GM19452 (cell line): ENCODE results near the gene UBTD2.

ENCODE experiments used
- ATAC-seq: cut with Tn5 transposase; IDR thresholded peaks from one replicate; pipeline ENCODE4 v1.9.1; 2021; ENCODE audit not compliant: unreplicated experiment

UBTD2 gene

DNA sequence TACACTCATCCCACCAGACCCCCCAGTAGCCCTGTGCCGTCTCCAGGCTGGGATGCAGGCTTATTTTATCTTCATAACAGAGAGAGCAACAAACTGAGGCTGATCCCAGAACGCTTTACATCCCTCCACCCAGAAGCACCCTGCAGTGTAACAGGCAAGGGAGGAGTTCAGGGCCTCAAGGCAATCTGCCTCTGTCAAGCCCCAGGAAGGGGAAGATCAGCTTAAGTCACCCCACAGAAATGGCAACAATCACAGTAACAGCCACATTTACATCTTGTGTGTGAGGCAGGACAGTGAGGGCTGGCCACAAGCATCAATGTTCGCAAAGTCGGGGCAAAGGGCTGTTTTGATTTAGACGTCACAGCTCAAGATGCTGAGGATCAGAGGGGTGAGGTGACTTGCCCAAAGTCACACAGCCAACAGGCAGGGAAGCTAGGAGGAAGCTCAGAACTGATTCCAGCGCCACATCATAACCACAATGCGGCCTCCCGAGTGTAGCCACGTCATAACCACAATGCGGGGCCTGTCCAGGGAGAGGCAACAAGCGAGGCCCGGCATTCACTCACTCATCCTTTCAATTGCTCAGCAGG lies 109.9 kb downstream of the UBTD2 start:
- ATAC-seq: no peak

DNA sequence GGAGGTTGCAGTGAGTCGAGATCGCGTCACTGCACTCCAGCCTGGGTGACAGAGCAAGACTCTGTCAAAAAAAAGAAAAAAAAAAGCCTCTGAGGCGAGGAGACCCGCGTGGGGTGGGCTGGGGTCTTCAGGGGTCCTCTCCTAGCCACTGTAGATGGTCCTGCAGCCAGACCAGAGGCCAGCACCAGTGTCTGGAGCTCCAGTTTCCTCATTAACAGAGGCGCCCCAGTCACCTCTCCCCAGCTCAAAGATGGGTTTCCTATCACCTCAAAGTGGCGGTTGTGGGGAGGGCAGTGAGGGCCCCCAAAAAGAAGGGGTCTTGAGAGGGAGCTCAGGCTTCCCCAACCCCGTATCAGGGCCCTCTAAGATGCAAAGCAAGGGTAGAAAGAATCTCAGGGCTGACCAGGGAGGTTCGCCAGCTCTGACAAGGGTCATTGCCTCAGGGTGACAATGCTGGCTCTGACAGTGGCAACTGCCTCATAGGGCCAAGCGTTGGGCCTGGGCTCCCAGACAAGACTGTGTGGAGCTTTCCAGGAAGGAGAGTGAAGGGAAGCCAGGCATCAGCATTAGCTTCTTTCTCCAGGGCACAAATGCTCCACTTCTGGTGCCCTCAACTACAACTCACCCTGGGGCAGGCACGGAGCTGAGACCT lies 110.5 kb downstream of the UBTD2 start:
- no peak for ATAC-seq

DNA sequence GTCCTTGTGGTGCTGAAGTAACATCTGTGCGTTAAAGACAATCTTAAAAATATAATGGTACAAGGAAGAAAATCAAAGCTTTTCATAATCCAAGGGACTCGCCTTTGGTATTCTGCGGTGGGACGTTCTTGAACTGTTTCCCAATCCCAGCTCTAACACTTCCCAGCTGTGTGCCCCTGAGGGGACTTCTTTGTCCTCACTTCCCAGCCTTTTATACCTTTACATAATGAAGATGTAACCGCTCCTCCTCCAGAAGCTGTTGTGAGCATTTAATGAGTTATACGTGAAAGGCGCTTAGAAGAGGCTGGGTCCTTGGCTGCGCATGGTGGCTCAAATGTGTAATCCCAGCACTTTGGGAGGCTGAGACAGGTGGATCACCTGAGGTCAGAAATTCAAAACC lies 112.4 kb downstream of the UBTD2 start:
- ATAC-seq: no peak

DNA sequence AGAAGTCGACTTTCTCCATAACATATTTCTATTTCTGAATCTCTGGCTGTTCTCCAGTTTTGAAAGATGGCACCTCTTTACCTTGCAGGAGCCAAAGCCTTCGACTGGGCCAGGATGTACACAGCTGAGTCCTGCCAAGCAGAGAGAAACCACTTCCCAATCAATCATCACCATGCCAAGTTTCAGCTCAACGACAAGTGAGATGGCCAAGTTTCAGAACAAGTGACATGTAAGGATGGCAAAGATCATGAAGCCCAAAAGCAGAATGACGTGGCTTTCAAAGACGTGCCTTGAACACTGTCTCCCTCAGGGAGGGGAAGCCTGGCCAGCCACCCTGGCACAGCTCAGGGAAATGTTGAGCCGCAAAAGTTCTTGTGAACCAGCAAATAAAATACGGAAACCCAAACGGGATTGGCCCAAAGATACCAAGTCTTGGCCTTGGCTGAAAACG lies 113.3 kb downstream of the UBTD2 start:
- no peak for ATAC-seq

DNA sequence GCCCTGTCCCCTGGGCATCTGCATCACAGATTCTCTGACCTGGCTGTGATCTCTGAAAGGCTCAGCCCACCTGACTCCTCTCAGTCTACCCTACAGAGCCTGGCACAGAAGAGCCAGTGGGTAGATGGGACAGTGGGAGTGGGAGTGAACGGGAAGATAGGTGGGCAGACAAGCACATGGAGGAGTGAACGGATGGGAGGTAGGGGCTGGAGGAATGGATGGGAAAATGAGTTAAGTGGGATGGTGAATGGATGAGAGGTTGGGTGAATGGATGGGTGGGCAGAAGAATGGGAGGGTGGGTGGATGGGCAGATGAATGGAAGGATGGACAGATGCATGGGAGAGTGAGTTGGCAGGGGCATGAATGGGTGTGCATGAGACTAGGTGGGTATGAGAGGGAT lies 114.3 kb downstream of the UBTD2 start:
- no peak for ATAC-seq

DNA sequence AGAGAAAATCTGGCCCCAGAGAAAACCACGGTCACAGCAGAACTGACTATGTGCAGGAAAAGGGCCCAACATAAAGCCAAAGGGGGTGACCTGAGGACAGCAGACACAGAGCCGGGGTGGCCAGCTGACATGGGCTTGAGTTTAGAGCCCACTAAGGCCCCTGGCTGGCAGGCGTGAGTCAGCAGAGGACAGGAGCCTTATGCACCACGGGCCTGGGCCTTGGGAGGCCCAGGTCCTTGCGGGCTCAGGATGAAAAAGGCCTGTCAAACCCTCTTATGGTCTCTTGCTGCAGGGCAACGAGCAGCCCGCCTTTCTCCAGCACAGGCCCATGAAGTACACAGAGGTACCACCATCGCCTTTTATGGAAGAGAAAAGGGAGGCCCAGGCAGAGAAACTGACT lies 115.3 kb downstream of the UBTD2 start:
- no peak for ATAC-seq

DNA sequence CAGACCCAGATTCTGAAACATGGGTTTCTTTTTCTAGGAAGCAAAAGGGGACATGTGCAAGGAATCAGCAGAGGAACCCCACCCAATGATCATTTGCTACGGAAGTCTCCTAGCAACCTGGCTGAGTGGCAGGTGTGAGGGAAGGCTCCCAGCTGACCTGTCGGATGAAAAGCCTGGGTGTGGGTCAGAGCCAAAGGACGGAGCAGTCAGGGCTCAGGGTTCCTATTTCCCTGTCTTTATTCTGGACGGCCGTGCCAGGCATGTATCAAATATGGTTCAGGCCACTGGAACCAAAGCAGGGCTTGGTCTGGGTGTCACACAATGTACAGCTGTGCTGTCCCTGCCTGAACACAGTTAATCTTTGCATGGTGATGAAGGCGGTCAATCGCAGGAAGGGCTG lies 115.7 kb downstream of the UBTD2 start:
- no peak for ATAC-seq

DNA sequence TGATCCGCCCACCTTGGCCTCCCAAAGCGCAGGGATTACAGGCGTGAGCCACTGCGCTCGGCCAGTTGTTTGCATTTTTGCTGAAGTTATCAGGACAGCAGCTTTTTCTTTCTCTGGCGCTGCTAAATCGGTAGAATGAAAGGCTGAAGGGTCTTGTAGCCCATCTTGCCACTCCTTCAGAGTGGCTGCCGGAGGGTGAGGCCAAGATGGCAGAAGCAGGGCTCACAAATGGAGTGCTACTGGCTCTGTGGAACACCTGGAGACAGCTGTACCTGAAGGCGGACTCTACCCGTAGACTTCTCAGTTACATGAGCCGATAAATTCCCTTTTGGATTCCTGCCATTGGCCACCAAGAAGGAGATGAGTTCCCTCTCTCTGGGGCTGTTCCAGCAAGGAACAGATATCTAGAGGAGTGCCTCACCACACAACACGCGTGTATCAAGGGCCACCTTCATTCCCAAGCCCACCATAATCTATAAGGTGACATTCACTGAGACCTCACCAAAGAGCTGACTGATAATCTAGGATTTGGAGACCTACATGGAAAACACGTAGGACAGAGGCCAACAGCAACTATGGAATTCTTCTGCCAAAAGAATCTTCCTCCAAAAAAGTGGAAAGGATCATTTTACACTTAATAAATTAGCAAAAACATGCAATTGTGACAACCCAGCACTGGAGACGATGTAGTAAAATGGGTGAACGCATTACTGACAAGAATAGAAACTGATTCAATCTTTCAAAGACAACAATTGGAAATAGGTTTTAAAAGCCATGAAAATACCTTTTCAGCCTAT lies 117.3 kb downstream of the UBTD2 start:
- ATAC-seq: no peak

DNA sequence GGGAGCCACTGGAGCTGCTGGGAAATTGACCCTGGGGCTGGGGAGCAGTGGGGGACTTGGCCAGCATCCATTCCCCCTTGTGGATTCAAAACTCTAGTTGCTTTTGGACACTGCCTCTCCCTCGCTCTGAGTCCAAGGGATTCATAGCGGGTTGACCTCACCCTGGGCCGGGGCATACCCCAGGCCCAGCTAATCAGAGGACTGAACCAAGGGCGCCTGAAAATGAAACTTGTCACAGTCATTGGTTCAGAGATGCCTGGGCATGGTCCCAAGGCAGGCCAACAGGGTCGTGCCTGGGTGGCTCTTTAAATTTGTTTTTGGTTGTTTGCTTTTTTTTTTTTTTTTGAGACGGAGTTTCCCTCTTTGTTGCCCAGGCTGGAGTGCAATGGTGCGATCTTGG lies 118.1 kb downstream of the UBTD2 start:
- no peak for ATAC-seq

DNA sequence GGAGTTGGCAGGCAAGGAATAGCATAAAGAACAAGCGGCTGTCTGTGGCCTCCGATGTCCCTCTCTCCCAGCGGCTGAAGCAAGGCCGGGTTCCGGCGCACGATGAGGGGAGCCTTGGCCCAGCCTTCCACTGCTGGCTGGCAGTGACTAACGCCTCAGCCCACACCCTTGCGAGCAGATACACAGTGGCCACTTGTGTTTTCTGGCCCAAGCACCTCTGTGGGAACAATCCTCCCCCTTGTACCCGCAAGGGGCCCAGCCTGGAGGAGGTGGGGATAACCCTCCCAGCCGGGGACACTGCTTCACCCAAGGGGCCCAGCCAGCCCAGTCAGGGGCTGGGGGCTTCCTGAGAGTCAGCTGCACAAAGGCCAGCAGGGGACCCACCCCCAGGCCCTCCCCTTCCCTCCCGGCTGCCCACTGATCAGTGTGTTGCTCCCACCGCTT lies 118.8 kb downstream of the UBTD2 start:
- no peak for ATAC-seq

DNA sequence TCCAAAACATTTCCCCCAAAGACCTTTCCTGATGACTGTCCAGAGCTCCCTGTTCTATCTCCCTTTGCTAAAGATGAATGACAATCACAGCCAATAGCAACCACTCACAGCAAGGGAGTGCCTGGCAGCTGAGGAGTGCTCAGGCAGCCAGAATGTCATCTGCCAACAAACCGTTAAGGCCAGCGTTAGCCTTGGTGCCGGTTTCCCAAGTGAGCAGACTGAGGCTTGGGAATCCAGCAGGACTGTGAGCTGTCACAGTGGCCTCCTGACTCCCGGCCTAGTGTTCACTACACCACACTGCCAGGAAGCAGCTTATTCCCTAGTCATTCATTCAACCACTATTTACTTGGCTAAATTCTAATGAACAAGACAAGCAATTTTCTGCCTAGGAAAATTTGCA lies 120.2 kb downstream of the UBTD2 start:
- ATAC-seq: no peak

DNA sequence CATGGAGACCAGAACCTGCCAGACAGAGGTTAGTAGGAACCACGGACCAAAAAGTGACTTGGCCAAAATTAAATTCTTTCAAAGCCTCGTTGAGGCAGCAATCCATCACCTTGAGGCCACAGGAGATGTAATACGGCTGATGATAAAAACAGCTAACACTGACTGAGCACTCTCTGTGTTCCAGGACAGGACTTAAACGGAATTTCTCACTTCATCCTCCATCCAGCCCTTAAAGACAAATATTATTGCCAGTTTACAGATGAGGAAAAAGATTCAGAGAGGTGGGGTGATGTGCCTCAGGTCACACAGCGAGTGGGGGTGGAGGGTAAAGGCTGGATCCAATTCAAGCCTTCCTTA lies 120.6 kb downstream of the UBTD2 start:
- no peak for ATAC-seq

DNA sequence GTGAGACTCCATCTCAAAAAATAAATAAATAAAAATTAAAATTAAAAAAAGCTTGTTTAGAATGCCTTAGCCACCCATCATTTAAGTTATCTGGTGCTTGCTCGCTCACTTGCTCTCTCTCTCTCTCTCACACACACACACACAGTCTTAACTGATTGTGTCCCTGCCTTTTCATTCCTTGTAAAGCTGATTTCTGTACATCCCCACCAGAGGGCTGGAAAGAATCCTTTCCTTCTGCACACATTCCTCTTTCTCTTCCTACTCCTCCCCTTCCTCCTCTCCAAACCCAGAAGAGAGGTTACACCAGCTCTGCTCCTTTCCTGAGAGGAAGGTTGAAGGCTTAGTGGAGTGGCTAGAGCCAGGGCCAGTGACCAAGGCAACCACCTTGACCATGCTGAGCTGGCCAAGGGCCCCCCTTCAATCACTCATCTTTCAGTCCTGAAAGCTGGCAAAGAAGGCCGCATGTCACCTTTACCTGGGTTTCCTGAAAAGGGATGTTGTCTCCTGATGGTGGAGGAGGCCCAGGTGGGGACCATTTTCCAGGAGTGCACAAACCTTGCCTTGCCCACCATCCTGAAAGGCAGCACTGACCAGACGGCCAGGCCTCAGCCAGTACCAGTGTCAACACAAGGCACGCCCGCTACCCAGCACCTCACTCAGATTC lies 121.1 kb downstream of the UBTD2 start:
- ATAC-seq: no peak

DNA sequence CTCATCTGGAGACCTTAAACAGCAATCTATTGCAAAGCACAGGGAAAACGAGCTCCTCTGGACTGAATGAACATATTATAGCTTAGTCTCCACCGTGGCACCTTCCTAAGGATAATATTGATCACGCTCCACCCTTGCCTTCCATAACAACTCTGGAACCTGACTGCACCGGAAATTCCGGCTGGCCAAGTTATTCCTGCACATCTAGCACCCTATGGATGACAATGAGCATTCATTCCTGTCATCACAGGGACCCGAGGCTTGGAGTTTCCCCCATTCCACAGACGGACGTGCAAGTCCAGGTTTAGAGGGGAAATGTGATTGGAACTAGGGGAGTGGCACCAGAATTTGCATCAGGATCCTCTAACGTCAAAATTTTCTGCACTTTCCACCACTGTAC lies 123.1 kb downstream of the UBTD2 start:
- ATAC-seq: no peak
